Measurements from ENCODE around the gene PIK3R2. TPM values are rescaled to one million over a fixed set of nuclear protein-coding genes. Genes with fewer than 3 reads are reported as not detected.

PIK3R2 gene
- total RNA-seq, 1 donor from 2014 or later = 47.0 TPM

DNA sequence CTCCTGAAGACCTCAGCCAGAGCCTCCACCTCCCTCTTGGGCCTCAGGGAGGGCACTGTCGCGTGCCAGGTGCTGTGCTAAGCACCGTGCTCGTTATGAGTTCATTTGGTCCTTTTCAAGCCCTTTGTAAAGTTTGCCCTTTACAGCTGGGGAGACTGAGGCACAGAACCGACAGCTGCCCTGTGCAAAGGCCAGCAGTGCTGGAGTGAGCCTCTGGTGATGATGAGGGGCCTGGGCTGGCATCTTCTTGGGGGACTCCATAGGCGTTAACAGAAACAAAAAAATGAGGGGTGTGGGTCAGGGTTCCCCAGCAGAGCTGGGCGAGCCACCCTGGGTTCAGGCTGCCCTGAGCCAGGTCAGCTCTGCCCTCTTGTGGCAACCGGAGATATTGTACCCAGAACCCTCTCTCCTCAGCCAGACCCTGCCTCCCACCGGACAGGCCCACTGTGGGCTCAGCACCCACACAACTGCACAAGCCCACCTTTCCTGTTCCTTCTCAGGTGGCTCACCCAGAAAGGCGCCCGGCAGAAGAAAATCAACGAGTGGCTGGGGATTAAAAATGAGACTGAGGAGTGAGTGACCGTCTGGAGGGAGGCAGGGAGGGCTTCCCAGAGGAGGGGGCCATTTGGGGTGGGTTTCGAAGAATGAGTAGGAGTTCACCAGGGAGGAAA lies 15.1 kb downstream of the PIK3R2 start:
- H3K27ac Mint-ChIP-seq = no peak overlapping the region
- TF ChIP-seq CTCF (conservative IDR thresholded peaks at IDR 0.05) = peak; percentile 80
- H3K4me3 Mint-ChIP-seq = no peak overlapping the region
- no peaks in the 10 kb centered on the region for H3K4me1 Mint-ChIP-seq (ENCODE audit: unreplicated experiment)
- H3K9me3 Mint-ChIP-seq = no peaks in the 10 kb centered on the region
- no peaks in the 10 kb centered on the region for H3K27me3 Mint-ChIP-seq
- DNase-seq (ENCODE audit: extremely low spot score, unreplicated experiment) = no peak
- H3K36me3 Mint-ChIP-seq = peaks cover 3% of the 10 kb centered on the region

- H3K9me3 Mint-ChIP-seq = no peaks in the 10 kb centered on the region
- no peak overlapping the region for H3K4me3 Mint-ChIP-seq
- peaks cover under 1% of the 10 kb centered on the region for H3K27me3 Mint-ChIP-seq
- TF ChIP-seq CTCF (conservative IDR thresholded peaks at IDR 0.05) = no peak
- H3K36me3 Mint-ChIP-seq = peaks cover 3% of the 10 kb centered on the region
- no peak for DNase-seq (ENCODE audit: extremely low spot score, unreplicated experiment)
- H3K27ac Mint-ChIP-seq = no peak overlapping the region
- H3K4me1 Mint-ChIP-seq (ENCODE audit: unreplicated experiment) = no peaks in the 10 kb centered on the region
These were observed 15.9 kb downstream of the PIK3R2 start for GRCh38 chr19:18168673-18169381.

- no peaks in the 10 kb centered on the region for H3K9me3 Mint-ChIP-seq
- peaks cover 4% of the 10 kb centered on the region for H3K4me1 Mint-ChIP-seq (ENCODE audit: unreplicated experiment)
- peaks cover 19% of the 10 kb centered on the region for H3K27me3 Mint-ChIP-seq
- TF ChIP-seq CTCF (conservative IDR thresholded peaks at IDR 0.05) = no peak
- H3K36me3 Mint-ChIP-seq = peaks cover 3% of the 10 kb centered on the region
- peak overlapping the region; percentile 50 for H3K27ac Mint-ChIP-seq
- no peak overlapping the region for H3K4me3 Mint-ChIP-seq
- DNase-seq (ENCODE audit: extremely low spot score, unreplicated experiment) = no peak
These were observed 17.8 kb downstream of the PIK3R2 start for GRCh38 chr19:18170714-18171255.

DNA sequence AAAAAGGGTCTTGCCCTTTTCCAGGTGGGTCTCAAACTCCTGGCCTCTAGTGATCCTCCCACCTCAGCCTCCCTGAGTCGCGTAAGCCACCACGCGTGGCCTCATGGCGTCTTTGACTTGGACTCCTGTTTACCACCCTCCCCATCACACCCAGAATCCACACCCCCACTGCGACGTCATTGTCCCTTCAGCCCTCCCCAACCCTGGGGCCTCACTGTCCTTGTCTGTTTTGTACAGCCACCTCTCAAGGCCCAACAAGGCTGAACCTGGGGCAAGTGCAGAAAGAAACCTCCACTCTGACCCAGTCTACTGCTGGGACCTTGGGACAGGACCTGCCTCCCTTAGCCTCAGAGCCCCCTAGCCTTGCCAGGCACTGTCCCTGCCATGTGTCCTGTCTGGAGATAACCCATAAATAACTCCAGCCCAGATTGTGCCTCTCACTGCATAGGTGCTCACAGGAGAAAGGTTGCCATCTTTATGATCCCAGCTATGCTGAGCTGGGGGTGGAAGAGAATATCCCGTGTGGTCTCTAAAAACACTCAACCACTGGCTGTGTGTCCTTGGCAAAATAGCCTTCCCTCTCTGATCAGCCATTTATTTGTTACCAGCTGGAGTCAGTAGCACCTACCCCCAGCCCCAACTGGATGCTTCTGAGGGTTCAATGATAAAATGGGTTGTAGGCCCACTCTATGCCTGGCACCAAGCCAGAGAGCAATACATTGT lies 18.8 kb downstream of the PIK3R2 start:
- no peak for DNase-seq (ENCODE audit: extremely low spot score, unreplicated experiment)
- TF ChIP-seq CTCF (conservative IDR thresholded peaks at IDR 0.05) = no peak
- H3K9me3 Mint-ChIP-seq = no peaks in the 10 kb centered on the region
- no peak overlapping the region for H3K4me3 Mint-ChIP-seq
- H3K27ac Mint-ChIP-seq = peak overlapping the region; percentile 36
- peaks cover 3% of the 10 kb centered on the region for H3K36me3 Mint-ChIP-seq
- peaks cover 4% of the 10 kb centered on the region for H3K4me1 Mint-ChIP-seq (ENCODE audit: unreplicated experiment)
- peaks cover 25% of the 10 kb centered on the region for H3K27me3 Mint-ChIP-seq

DNA sequence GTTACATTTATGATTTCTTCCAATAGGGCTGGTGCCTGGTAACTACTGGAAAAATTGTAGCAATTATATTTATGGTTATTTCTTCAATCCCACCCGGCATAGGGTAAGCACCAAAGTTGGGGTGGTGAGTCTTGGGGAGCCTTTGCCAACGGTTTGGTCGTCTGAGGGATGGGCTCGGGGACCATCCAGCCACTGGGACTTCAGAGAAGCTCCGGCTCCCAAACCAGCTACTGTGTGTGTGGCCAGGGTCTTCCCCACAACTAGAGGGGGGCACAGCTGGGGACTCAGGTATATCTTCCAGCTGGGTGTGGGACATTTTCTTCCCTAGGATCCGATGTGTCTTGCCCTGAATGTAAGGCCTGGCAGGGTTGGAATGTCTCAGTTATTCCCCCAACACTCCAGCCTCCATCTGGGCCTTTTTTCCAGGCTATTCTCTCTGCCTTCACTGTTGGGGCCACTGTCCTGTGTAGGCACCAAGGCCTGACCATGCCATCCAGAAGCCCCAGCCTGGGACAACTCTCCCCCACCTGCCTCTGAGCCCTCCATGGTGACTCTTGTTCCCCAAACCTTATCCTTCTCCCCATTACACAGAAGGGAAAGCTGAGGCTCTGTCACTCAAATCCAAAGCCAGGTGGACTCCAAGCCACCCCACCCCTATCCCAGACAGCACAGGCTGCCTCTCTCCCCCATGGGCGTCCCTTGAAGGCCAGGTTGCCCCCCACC lies 19.5 kb downstream of the PIK3R2 start:
- Mint-ChIP-seq H3K27ac (peak overlapping the region; percentile 36), H3K36me3 (peaks cover 3% of the 10 kb centered on the region), H3K9me3 (no peaks in the 10 kb centered on the region), H3K4me3 (no peak overlapping the region), H3K27me3 (peaks cover 29% of the 10 kb centered on the region), H3K4me1 (ENCODE audit: unreplicated experiment) (peaks cover 4% of the 10 kb centered on the region)
- no peak for TF ChIP-seq CTCF (conservative IDR thresholded peaks at IDR 0.05)
- no peak for DNase-seq (ENCODE audit: extremely low spot score, unreplicated experiment)
